GM19043 (cell line): Measurements from ENCODE around the gene HSPB1.
"Not testable (repeated sequence)": the region's sequence is repeated elsewhere in the genome, so short reads cannot be mapped to it uniquely, and the experiment has no call there.

Source experiments
- ATAC-seq: cut with Tn5 transposase; IDR thresholded peaks from one replicate; pipeline ENCODE4 v1.9.1; 2021; ENCODE audit warnings: low read depth; ENCODE audit not compliant: unreplicated experiment

Gene HSPB1

DNA sequence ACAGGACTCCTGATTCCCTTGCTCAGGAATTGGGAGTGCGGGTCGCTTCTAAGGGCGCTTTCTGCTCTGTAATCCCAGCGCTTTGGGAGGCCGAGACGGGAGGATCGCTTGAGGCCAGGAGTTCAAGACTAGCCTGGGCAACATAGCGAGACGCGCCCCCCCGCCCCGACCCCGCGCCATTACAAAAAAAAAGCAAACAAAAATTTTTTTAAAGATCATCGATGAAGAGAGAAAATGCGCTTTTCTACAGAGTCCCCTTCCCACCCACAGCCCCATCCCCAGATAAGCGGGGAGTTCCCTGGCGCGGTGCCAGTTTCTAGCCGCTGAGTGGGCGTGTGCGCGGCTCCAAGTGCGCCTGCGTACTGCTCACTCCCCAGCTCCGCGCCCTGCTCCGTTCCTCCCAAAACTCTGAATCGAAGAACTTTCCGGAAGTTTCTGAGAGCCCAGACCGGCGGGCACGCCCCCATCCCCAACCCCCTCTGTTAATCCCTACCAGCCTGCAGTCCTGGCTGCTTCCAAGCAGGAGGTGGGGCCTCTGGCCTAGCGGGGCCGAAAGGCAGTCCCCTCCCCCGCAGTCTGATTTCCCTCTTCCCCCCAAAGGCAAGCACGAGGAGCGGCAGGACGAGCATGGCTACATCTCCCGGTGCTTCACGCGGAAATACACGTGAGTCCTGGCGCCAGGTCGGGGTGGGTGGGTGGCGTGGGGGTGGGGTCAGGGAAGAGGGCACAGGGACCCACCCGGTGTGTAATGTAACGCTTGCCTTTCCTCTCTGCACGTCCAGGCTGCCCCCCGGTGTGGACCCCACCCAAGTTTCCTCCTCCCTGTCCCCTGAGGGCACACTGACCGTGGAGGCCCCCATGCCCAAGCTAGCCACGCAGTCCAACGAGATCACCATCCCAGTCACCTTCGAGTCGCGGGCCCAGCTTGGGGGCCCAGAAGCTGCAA is 1.0 kb downstream of the HSPB1 start:
- ATAC-seq = no peak

DNA sequence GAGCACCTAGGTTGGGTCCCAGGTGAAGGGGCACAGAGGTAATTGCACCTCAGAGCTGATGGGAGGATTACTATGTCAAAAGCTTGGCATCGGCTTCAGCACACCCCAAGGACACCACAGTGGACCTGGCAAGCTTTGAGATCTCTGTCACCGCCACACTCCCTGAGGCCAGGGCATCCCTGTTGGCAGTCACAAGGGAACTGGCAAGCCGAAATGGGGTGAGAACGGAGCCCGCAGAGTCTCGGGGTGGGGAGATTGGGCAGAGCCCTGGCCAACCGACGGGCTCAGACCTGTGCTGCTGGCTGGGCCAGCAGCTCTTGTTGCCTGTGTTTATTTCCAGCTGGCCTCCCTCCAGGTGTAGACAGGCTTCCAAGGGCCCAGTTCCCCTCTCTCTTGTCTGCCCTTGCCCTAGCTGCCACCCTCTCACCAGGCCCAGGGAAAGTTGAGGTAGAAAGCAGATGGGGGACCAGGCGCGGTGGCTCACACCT is 2.5 kb downstream of the HSPB1 start:
- no peak for ATAC-seq

- ATAC-seq = not testable (repeated sequence)
These were observed 6.4 kb downstream of the HSPB1 start for GRCh38 chr7:76308874-76309273.

GRCh38 chr7:76309341-76310101 is 7.0 kb downstream of the HSPB1 start:
- not testable (repeated sequence) for ATAC-seq

DNA sequence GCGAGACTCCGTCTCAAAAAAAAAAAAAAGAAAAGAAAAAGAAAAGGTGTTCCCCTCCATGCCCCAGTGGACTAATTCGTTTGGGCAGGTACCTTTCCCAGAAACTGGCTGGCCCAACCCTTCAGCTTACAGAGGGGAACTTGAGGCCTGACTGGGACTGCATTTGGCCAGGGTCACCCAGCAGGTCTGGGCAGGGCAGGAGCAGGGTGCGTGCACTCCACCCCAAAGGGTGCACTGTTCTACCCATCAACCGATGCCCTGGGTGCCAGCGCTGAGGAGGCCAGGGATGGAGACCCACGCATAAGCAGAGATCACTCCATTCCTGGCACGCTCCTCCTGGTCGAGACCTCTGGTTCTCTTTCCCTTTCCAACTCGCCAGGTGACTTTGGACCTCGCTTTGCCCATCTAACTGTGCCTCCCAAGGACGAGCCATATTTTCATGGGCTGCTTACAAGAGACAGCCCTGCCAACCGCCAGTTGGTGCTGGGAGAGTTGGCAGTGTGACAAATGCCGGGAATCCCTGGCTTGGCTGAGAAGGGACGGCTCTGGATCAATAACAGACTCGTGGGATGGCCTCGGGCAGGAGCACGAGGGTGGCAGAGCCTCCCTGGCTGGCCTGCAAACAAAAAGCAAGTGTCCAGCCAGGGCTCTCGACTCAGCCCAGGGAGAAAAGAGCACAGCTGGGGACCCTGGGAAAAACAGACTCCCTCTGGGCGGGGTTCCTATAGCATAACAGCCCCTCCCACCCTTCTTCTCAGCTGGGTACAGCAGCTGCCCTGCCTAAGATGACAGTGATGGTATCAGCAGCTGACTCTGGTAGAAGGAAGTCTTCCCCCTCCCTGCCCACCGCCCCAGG is 7.9 kb downstream of the HSPB1 start:
- no peak for ATAC-seq

- ATAC-seq = not testable (repeated sequence)
These were observed 9.4 kb downstream of the HSPB1 start for GRCh38 chr7:76311838-76312237.

GRCh38 chr7:76314042-76314721 is 11.7 kb downstream of the HSPB1 start:
- peak; percentile 33 for ATAC-seq

GRCh38 chr7:76314740-76315139 is 12.3 kb downstream of the HSPB1 start:
- ATAC-seq = not testable (repeated sequence)

DNA sequence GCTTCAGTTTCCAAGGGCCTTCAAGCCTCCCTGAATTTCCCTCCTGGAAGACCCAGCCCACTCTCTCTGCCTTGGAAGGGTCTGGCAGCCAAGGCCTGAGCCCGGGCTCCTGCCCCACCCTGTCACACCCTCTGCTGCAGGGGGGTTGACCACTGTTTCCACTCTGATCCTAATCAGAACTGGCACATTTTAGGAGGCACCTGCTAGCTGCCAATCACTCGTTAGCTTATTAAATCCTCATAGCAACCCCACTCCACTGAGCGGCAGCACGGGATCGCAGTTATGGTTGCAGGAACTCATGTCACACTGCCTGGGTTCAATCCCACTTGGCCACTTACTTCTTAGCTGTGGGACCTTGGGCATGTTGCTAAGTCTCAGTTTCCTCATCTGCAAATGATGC is 12.9 kb downstream of the HSPB1 start:
- no peak for ATAC-seq

- no peak for ATAC-seq
These were observed 14.7 kb downstream of the HSPB1 start for GRCh38 chr7:76316984-76317781.

DNA sequence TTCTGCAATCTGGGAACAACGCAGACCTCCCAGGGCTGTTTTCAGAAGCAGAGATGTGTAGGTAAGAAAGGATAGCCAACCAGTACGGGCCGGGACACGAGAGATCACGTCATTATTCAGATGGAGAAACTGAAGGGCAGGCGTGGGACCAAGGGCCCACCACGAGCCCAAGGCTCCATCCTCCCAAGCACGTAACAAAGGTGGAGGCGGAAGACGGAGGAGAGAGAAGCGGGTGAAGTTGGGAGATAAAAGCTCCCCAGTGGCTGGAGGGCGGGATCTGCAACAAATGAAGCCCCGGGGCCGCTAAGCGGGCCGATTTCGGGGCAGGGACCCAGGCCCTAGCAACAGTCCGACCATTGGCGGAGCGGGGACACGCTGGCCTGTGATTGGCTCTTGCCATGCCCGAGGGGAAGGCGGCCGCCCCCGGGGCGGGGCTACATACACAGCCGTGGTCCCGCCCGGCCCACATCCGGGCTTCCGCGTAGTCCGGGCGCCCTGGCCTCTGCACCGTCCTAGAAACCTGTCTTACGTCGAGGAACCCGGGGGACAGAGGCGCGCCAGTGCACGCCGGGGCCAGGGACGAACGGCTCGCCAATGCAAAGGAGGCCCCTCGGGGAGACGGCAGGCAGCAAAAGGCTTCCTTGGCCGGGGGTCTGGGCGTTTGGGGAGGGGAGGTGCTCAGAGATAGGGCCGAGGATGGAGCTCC is 15.5 kb downstream of the HSPB1 start:
- ATAC-seq = peak; percentile 87

DNA sequence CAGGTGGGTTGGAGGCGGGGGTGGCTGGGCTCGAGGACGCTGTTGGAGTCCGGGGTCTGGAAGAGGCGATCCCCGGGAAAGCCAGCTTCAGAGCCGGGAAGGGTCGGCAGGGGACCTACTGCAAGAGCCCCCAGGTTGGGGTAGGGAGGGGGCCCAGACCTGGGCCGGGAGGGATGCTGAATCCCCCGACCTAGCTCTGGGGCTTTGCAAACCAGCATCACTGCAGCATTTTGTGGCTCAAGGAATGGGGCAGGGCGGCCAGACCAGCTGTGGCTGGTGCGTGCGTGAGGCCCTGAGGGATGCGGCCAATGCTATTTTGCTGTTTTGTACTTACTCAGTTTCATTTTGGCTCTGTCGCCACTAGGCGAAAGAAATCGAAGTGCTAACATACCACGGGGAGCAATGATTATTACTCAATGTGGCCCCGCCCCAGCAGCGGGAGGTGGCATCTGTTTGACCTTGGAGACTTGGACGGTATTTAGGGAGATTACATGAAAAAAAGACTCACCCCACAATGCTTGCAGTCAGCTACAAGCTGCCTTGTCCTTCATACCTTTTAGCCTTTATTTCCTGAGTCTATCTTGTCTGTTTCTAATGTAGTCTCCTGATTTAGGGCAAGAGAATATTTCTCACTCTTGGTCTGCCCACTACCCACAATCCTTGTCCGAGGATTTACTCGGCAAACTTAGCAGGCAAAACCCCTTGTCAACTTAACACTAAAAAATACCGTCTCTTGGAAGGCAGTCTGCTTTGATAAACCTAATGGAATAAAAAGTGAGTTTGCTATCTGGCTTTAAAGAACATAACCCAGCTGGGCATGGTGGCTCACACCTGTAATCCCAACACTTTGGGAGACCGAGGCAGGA is 16.2 kb downstream of the HSPB1 start:
- peak; percentile 43 for ATAC-seq

GRCh38 chr7:76325092-76325491 is 22.6 kb downstream of the HSPB1 start:
- ATAC-seq = no peak

- ATAC-seq = no peak
These were observed 23.3 kb downstream of the HSPB1 start for GRCh38 chr7:76325811-76326210.

DNA sequence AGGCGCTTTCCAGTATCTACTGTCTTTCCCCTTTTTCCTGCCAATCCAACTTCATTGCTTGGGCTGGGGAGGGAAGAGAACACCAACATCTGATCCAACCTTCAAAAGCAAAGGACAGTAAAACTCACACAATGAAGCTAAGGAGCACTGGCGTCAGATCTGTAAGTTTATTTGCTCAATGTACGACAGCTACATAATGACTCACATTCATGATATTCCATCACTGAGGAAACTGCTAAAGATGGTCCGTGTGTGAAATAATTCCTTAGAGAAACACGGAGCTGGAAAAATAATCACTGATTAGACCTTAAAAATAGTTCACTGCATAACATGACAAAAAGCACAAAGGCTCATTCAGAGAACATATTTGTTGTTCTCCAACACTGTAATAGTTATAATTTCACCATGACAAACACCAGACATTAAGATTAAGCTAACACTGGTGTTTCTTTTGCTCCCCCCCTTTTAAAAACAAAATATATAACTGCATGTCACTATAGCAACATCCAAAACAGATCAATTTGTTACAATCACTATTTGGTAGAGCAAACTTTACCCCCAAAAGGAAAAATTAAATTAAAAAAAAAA is 24.3 kb downstream of the HSPB1 start:
- no peak for ATAC-seq

DNA sequence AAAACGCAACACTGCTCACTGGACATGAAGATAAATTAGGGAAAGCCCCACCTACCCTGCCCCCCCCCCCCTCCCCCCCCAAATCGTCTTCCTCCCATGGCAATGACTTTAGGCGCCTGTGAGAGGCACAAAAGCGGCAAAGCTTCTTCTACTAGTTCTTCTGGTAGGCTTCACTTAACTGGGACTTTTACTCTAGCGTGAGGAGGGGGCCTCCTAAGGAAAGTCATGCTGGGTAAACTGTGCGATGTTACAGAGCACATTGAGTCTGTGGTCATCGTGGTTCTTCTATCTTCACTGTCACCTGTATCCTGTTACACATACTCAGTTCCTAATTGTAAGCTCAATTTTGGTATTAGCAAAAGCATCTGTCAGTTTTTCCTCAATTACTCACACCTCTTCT is 25.1 kb downstream of the HSPB1 start:
- no peak for ATAC-seq

- no peak for ATAC-seq
These were observed 25.9 kb downstream of the HSPB1 start for GRCh38 chr7:76328389-76328788.
